GM12872 (cell line): ENCODE measurements around the gene PRKAR2B.

Experiments
- TF ChIP-seq, protein P1 (sequence below): IDR thresholded peaks from 3 replicates; pipeline ENCODE4 v1.5.1; 2011; ENCODE audit warnings: low read depth, mild to moderate bottlenecking, low read length, moderate library complexity; ENCODE audit not compliant: insufficient read depth

Gene PRKAR2B

DNA sequence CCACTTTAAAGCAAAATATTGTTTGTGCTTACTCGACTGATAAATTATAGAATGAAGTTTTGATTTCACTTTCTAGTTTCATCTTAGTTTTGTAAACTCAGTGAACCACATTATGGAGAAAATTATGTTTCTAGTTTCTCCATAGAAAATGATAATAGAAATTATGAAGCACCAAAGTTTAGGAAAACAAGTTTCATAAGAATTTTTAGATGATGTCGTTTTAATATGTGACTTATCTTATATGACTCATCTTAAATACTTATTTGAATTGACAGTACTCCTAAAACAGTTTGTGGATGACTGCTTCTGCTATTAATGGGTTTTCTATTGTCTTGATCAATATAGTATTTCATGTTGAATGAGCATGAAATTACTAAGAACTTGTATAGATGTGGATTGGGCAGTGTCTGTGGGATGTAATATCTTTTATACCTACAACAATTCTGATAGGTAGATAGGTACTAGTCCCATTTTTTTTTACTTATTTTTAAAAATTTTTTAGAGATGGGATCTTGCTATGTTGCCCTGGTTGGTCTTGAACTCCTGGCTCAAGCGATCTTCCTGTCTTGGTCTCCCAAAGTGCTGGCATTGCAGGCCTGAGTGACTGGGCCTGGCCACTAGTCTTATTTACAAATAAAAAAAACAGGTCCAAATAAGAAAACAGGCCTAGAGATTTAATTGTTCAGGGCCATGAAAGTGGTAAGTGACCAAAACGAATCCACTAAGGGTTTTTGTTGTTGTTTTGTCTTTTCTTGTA, 127.9 kb downstream of the PRKAR2B start:
- TF ChIP-seq, protein P1, sequence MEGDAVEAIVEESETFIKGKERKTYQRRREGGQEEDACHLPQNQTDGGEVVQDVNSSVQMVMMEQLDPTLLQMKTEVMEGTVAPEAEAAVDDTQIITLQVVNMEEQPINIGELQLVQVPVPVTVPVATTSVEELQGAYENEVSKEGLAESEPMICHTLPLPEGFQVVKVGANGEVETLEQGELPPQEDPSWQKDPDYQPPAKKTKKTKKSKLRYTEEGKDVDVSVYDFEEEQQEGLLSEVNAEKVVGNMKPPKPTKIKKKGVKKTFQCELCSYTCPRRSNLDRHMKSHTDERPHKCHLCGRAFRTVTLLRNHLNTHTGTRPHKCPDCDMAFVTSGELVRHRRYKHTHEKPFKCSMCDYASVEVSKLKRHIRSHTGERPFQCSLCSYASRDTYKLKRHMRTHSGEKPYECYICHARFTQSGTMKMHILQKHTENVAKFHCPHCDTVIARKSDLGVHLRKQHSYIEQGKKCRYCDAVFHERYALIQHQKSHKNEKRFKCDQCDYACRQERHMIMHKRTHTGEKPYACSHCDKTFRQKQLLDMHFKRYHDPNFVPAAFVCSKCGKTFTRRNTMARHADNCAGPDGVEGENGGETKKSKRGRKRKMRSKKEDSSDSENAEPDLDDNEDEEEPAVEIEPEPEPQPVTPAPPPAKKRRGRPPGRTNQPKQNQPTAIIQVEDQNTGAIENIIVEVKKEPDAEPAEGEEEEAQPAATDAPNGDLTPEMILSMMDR = no peak

DNA sequence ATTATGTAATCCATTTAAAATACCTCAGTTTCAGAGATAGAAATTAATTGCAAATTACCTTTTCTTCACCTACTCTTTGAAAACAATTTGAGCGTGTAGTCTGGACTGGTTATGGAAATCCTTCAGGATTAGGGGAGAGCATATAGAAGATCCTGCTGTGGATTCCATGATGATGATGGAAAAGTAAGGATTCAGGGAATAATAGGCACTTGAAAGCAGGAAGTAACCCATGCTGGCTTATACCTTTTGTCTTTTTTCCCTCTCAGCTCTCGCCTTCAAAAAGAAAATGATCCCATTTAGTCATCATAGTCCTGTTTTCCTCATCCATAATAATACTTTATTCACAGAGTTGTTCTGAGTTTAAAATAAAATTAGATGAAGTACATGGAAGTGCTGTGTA, 128.7 kb downstream of the PRKAR2B start:
- TF ChIP-seq, protein P1 = no peak

DNA sequence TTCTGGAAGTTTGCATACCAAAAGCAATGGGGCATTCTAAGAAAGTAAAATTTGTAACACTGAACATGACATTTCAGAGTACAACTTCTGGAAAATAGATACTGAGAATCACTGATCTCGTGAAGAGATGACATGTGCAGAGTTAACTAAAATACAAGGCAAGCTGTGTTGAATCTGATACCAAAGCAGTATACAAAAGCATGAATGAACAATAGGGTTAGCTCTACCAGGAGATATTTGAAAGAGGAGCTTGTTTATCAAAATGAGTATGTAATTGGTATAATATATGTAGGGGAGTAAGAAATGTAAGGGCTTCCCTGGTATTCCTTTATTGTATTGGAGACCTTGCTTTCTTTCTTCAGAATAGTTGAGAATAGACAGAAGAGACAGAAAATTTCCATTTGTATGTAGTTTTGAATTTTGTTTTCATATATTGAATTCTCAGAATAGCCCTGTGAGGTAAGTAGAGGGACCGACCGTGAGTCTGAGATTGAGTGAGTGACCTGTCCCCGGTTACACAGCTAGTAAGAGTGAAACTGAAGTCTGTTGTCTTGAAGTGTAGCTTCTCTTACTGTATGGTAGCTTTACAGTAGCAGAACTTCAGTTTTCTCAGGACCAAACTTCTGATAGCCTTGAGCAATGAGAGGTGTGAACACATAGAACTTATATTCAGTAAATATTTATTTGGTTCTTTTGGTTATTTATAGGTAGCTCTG, 129.3 kb downstream of the PRKAR2B start:
- TF ChIP-seq, protein P1 = no peak

DNA sequence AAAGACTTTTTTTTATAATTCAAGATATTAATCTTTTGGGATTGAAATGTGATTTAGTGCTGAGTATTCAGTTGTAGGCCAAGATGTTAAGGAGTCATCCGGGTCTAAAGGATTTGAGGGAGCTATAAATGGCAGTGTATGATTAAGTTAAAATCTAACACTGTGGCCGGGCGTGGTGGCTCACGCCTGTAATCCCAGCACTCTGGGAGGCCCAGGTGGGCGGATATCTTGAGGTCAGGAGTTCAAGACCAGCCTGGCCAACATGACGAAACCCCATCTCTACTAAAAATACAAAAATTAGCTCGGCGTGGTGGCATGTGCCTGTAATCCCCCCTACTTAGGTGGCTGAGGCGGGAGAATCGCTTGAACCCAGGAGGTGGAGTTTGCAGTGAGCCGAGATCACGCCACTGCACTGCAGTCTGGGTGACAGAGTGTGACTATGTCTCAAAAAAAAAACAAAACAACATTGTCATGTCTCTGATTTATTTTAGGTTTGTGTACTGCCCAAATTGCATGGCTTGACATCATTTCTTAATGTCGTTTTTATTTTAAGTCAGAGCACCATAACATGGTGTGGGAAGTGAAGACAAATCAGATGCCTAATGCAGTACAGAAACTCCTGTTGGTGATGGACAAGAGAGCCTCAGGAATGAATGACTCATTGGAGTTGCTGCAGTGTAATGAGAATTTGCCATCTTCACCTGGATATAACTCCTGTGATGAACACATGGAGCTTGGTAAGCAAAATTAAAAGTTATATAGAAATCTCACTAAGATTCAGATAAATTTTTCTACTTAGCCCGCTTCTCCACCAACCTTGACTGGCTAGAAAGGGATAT, 135.0 kb downstream of the PRKAR2B start:
- TF ChIP-seq, protein P1 = no peak

DNA sequence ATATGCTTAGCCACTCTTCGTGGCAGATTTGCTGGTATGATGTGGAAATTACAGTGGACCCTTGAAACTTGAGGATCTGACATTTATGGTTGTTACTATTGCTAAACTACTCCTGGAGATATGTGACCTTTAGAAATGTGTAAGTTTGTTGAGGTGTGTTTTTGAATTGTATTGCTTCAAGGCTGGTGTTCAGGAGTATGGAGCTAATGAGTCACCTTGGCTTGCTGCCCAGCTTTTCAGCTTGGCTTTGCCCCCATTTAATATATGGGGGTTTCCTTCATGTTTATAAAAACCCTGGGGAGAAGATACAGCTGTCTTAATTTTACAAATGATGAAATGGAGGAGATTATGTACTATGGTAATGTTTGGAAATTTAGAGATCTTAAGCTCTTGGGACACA, 135.9 kb downstream of the PRKAR2B start:
- TF ChIP-seq, protein P1 = no peak

DNA sequence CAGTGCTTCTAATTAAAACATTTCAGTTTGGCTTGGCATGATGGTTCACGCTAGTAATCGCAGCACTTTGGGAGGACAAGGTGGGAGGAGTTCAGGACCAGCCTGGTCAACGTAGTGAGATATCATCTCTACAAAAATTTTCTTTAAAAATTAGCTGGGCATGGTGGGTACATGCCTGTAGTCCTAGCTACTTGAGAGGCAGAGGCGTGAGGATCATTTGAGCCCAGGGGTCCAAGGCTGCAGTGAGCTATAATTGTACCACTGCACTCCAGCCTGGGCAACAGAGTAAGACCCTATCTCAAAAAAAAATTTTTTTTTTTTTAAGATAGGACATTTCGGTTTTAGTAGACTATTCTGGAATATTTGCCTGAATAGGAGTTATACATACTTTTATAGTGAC, 136.7 kb downstream of the PRKAR2B start:
- TF ChIP-seq, protein P1 = no peak

DNA sequence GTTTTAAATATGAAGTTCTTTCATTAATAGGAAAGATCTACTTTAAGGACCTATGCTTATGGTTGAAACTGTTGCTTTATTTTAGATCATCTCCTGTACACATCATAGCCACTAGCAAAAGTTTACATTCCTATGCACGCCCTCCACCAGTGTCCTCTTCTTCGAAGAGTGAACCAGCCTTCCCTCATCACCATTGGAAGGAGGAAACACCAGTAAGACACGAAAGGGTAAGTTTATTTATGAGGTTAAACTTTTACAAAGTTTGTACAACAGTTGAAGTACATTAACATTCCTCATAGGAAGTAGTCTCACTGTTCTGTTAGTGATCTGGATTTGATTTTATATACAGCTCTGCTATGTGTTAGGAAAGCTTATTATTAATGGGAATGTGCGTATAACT, 141.2 kb downstream of the PRKAR2B start:
- TF ChIP-seq, protein P1 = no peak
